SU-DHL-6 (cell line): ENCODE measurements around the gene PTCSC3.

Source experiments
- H2AFZ ChIP-seq: fragments of 200-600 bp; sonication (generic); 2 replicates; pipeline ENCODE4 v1.6.1; 2014; ENCODE audit warnings: low read depth, mild to moderate bottlenecking, moderate library complexity, mixed read lengths, antibody characterized with exemption, low read length; ENCODE audit not compliant: severe bottlenecking
- H3F3A ChIP-seq: fragments of 200-600 bp; shearing (Covaris generic); 2 replicates; pipeline ENCODE4 v1.6.0; 2016; ENCODE audit warnings: antibody characterized with exemption, mild to moderate bottlenecking; ENCODE audit not compliant: insufficient read depth
- H3K27ac ChIP-seq: fragments of 200-600 bp; sonication (generic); 2 replicates; pipeline ENCODE4 v1.5.1; 2016; ENCODE audit warnings: low read depth, mild to moderate bottlenecking, low read length, moderate library complexity, mixed read lengths
- H3K27me3 ChIP-seq: fragments of 200-600 bp; sonication (generic), shearing (Covaris generic); 2 replicates; pipeline ENCODE4 v1.6.0; 2014; ENCODE audit warnings: mild to moderate bottlenecking, low read length
- H3K36me3 ChIP-seq: fragments of 200-600 bp; sonication (generic); 2 replicates; pipeline ENCODE4 v1.6.1; 2014; ENCODE audit warnings: mild to moderate bottlenecking, low read length, mixed read lengths
- H3K4me2 ChIP-seq: fragments of 300-600, 200-600 bp; shearing (Covaris generic), sonication (generic); 2 replicates; pipeline ENCODE4 v1.6.0; 2014; ENCODE audit warnings: low read length, low read depth, mild to moderate bottlenecking; ENCODE audit not compliant: poor library complexity, severe bottlenecking
- H3K4me3 ChIP-seq: fragments of 200-600 bp; sonication (generic); 2 replicates; pipeline ENCODE4 v1.5.1; 2014; ENCODE audit warnings: antibody characterized with exemption, low read length, mild to moderate bottlenecking, mixed read lengths; ENCODE audit not compliant: insufficient read depth, poor library complexity, severe bottlenecking
- H3K79me2 ChIP-seq: fragments of 200-600 bp; sonication (generic); 2 replicates; pipeline ENCODE4 v1.6.1; 2014; ENCODE audit warnings: mild to moderate bottlenecking, low read length, moderate library complexity; ENCODE audit not compliant: insufficient read depth
- H3K9ac ChIP-seq: fragments of 200-600 bp; sonication (generic); 2 replicates; pipeline ENCODE4 v1.7.0; 2014; ENCODE audit warnings: mild to moderate bottlenecking, low read length
- H3K9me2 ChIP-seq: fragments of 200-600 bp; sonication (generic); replicated peaks from 2 replicates; pipeline ENCODE4 v1.6.1; 2014; ENCODE audit warnings: low read length; ENCODE audit not compliant: insufficient read depth
- H3K9me3 ChIP-seq: fragments of 200-600 bp; sonication (generic); 2 replicates; pipeline ENCODE4 v1.6.1; 2014; ENCODE audit warnings: low read length, mixed read lengths; ENCODE audit not compliant: insufficient read depth
- H4K20me1 ChIP-seq: fragments of 200-600 bp; sonication (generic); 2 replicates; pipeline ENCODE4 v1.6.1; 2014; ENCODE audit warnings: low read depth, mild to moderate bottlenecking, antibody characterized with exemption, low read length, moderate library complexity, mixed read lengths
- EZH2phosphoT487 ChIP-seq: fragments of 200-600 bp; sonication (generic), shearing (Covaris generic); conservative IDR thresholded peaks from 2 replicates; pipeline ENCODE4 v1.6.1; 2018; ENCODE audit warnings: mild to moderate bottlenecking, antibody characterized with exemption, low read length, moderate library complexity, mixed read lengths
- TF ChIP-seq, protein P1 (sequence below): fragments of 200-600 bp; sonication (generic); IDR thresholded peaks from one replicate; pipeline ENCODE4 v1.5.1; 2017; ENCODE audit warnings: antibody characterized with exemption, mild to moderate bottlenecking, low read length, moderate library complexity; ENCODE audit not compliant: insufficient read depth, poor library complexity, severe bottlenecking

Gene PTCSC3

DNA sequence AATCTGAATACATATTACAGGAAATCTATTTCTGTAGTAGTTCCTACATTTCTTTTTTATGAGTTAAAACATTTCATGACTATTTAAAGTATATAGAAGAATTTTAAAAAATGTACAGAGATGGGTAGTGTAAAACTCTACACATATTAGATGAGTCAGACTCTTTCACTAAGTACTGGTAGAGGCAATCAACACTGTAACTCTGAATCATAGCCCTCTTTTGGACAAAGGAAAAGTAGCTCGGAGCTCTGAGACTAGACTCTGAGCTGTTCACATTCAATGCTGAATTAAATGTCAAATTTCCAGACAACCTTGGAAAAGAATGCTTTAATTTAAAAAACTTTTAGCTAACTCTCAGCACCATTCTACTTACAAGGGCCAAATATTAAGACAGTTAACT lies 3.4 kb downstream of the PTCSC3 start:
- Histone ChIP-seq H3K36me3 (no peaks in the 10 kb centered on the region), H4K20me1 (no peaks in the 10 kb centered on the region), H3K9ac (no peak overlapping the region), H3K27ac (no peak overlapping the region), H3F3A (no peaks in the 10 kb centered on the region), H3K4me2 (no peak overlapping the region), H3K9me2 (no peaks in the 10 kb centered on the region), H3K4me3 (no peak overlapping the region), H3K27me3 (no peaks in the 10 kb centered on the region), H3K9me3 (no peaks in the 10 kb centered on the region), H3K79me2 (no peaks in the 10 kb centered on the region), H2AFZ (no peak overlapping the region)
- TF ChIP-seq, protein P1, sequence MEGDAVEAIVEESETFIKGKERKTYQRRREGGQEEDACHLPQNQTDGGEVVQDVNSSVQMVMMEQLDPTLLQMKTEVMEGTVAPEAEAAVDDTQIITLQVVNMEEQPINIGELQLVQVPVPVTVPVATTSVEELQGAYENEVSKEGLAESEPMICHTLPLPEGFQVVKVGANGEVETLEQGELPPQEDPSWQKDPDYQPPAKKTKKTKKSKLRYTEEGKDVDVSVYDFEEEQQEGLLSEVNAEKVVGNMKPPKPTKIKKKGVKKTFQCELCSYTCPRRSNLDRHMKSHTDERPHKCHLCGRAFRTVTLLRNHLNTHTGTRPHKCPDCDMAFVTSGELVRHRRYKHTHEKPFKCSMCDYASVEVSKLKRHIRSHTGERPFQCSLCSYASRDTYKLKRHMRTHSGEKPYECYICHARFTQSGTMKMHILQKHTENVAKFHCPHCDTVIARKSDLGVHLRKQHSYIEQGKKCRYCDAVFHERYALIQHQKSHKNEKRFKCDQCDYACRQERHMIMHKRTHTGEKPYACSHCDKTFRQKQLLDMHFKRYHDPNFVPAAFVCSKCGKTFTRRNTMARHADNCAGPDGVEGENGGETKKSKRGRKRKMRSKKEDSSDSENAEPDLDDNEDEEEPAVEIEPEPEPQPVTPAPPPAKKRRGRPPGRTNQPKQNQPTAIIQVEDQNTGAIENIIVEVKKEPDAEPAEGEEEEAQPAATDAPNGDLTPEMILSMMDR: no peak
- TF ChIP-seq EZH2phosphoT487: no peak

DNA sequence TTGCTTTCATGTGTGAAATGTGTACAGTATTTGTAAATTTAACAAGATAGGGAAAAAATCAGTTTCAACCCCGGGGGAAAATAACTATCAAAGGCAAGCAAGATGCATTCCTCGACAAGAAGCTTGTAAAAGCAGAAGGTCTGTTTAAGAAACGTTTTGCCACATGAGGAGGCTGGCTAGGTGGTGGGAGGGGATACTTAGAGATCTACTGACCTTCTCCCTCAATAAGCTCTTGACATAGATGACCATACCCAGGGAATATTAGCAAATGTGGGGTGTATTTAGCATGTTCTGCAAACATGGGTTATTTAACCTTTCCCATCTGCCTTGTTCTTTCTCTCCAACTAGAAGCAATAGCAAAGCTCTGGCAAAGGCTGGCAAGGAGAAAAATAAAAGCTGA lies 4.9 kb downstream of the PTCSC3 start:
- H3K9me3 ChIP-seq: no peaks in the 10 kb centered on the region
- H3K9ac ChIP-seq: no peak overlapping the region
- no peaks in the 10 kb centered on the region for H3K9me2 ChIP-seq
- H3K27me3 ChIP-seq: no peaks in the 10 kb centered on the region
- no peaks in the 10 kb centered on the region for H4K20me1 ChIP-seq
- H3F3A ChIP-seq: no peaks in the 10 kb centered on the region
- no peak overlapping the region for H3K27ac ChIP-seq
- H3K79me2 ChIP-seq: no peaks in the 10 kb centered on the region
- TF ChIP-seq EZH2phosphoT487: no peak
- TF ChIP-seq, protein P1: no peak
- no peak overlapping the region for H2AFZ ChIP-seq
- H3K4me3 ChIP-seq: no peak overlapping the region
- H3K36me3 ChIP-seq: no peaks in the 10 kb centered on the region
- no peak overlapping the region for H3K4me2 ChIP-seq

DNA sequence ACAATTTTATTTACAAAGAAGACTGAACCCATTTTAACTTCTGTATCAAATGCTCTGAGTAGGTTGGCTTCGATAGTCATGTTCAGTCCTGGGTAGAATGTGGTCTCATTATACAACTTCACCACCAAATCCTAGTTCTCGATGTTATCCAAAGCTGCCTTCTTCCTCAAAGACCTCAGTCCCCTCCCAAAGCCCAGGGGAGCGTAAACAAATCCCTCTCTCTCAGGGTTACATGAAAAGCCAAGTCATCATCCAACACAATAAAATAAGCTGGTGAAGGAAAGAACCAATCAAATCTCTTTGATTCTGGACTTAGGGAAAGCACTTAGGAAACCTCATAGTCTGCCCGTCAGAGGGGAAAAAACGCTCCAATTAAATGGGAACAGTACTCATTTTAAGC lies 9.1 kb downstream of the PTCSC3 start:
- Histone ChIP-seq H3K9ac (no peak overlapping the region), H3K9me3 (no peaks in the 10 kb centered on the region), H3K9me2 (no peaks in the 10 kb centered on the region; the same call in 1 of the 2 replicates), H2AFZ (no peak overlapping the region), H3K27ac (no peak overlapping the region), H3F3A (no peaks in the 10 kb centered on the region), H3K4me3 (no peak overlapping the region), H3K36me3 (no peaks in the 10 kb centered on the region), H3K4me2 (no peak overlapping the region), H4K20me1 (no peaks in the 10 kb centered on the region), H3K79me2 (no peaks in the 10 kb centered on the region), H3K27me3 (no peaks in the 10 kb centered on the region)
- no peak for TF ChIP-seq EZH2phosphoT487
- TF ChIP-seq, protein P1: no peak

DNA sequence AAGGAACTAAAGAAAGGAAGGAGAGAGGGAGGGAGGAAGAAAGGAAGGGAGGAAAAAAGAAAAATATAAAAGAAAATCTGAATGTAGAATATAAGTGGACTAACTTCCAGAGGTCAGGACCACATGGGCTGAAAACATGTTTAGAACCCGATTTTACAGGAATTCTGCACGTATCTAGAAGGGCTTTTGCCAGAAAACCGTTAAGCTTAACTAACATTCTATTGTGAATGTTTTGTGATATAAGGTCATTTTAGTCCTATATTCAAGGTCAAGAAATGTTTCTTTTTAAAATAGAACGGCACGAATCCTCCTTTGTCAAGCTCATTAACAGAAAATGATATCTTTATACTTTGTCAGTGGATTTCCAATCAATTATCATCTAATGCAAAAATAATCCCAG lies 13.1 kb downstream of the PTCSC3 start:
- Histone ChIP-seq H3K4me2 (no peak overlapping the region), H3K9ac (no peak overlapping the region), H3K27me3 (no peaks in the 10 kb centered on the region), H3K4me3 (no peak overlapping the region), H3K9me2 (no peaks in the 10 kb centered on the region; the same call in 1 of the 2 replicates), H3K9me3 (no peaks in the 10 kb centered on the region), H3K36me3 (no peaks in the 10 kb centered on the region), H3K27ac (no peak overlapping the region), H3K79me2 (no peaks in the 10 kb centered on the region), H2AFZ (no peak overlapping the region), H3F3A (no peaks in the 10 kb centered on the region), H4K20me1 (no peaks in the 10 kb centered on the region)
- TF ChIP-seq EZH2phosphoT487: no peak
- TF ChIP-seq, protein P1: no peak
